ENCODE results near the gene CACNA1C. TPM values are rescaled to one million over a fixed set of nuclear protein-coding genes. Genes with fewer than 3 reads are reported as not detected.

CACNA1C gene
- polyA plus RNA-seq, 5 donors = 10.1 to 15.2 (median 10.7) TPM

DNA sequence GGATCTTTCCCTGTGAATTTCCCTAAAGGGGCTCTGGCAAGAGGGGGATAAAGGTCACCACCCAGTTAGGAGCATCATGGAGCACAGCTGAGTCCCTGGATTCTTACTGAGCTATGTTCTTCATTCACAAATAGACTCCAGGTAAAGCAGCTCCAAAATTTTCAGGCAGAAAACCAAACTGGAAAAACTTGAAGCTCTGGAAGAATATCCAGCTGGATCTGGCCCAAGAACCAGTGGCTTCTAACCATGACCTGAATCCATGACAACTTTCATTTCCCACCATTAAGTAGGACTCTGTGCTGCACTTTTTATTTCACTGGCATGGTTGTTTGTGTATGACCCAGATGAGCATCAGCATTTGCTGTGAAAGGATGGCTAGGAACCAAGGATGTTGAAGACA lies 561.6 kb downstream of the CACNA1C start:
- DNase-seq = no peak

DNA sequence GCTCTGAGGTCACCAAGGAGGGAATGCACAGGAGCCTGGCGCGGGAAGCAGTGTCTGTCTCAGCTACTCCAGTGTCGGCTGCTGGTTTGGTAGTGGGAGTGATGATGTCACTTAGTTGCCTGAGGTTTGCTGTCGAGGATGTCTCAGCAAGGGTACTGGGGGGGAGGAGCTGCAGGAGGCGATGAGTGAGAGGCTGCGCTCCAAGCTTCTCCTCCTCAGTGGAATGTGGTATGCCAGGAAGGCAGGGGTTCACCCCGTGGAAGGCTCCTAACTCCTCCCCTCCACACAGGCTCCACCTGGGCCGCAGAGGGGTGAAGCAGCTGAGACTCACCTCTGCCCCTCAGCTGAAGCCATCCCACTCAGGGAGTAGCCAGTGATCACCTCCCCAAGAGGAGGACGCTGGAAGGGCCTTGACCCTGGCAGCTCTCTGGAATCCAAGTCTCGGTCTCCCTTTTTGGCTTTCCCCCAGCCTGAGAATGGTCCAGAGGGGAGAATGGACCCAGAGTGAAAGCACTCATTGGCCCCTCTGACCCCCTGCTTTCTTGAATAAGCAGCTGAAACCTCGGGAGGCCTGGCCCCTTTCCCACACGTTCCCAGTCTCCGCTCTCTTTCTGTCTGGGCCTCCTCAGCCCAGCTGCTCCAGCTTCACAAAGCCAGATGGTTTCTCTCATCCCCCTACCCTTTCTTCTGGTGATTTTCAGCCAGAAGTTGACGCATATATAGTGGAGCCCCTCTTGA lies 563.0 kb downstream of the CACNA1C start:
- peak; percentile 86 to 88 for DNase-seq

DNA sequence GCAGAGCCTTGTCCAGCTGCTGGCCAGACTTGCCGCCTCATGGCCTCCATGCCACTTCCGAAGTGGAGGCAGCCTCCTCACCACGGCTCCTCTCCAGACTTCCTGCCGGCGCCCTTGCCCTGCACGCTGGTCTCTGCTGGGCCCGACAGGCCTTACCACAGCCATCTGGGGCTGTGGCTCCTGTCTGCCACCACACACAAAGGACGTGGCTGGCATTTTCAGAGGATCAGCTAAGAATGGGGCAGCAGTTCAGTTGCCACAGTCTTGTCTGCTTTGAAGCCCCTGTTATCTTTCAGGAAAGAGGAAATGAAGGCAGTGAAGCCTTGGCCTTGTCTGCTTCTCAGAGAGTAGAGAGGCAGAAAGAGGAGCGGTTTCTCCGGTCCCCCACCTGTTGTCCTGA lies 564.0 kb downstream of the CACNA1C start:
- no peak for DNase-seq

DNA sequence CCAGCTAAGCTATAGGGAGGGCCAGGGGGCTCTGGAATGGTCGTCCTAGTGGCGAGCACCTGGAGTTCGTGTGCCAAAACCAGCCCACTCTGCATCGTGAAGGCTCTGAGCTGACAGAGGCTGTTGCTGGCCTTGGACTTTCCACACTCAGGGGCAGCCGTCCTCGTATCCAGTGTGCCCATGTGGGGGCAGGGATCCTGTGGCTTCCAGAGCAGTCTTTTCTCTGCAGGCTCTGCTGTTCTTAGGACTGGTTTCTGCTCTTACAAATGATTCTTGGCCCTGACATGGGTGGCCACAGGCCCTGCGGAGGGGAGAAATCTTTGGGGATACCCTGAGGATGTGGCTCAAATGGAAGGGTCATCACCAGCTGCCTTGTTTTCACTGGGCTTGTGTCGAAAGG lies 564.6 kb downstream of the CACNA1C start:
- no peak for DNase-seq

DNA sequence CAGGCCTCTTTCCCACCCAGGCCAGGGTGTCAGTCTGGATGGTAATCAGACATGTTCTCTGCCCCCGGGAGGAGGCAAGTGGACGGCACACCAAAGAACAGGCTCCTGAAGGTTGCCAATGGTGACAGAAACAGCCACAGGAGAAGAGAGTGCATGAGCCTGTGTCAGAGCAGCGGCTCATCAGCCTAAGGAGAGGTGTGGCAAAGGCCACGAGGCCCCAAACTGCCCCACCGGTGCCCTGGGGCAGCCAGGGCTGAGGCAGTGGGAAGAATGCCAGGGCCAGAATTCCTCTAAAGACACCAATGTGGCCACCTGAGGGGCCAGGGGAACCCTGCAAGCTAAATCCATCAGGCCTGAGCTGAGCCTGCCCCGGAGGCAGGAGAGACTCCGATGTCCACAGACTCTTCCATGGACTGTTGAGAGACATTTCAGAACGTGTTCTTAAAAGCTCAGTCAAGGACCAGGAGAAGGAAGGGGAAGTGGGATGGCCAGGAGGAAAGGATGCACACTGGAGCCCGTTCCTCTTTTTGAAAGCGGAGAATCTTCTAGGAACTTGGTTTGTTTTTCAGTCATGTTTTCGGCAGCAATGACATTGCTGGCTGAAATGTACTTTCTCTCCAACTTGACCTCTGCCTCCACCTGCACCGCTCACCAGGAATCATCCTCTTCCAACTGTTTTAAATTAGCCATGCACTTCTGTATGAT lies 565.7 kb downstream of the CACNA1C start:
- DNase-seq = no peak

DNA sequence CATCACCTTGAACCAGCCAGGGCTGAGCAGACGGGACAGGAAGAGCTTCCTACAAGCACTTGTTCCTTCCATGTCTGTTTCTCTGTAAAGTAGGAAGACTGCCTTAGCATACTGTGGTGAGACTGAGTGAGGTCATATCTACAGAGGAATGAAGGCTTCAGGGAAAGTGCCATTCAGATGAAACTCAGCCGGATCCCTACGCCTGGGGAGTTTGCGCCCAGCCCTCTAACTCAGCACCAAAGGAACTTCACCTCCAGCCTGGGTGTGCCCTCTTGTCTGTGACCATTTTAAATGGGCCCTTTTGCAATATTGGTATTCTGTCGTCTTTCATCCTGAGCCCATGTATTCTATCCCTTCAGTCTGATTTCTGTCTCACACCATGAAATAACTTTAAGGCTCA lies 566.3 kb downstream of the CACNA1C start:
- no peak for DNase-seq

DNA sequence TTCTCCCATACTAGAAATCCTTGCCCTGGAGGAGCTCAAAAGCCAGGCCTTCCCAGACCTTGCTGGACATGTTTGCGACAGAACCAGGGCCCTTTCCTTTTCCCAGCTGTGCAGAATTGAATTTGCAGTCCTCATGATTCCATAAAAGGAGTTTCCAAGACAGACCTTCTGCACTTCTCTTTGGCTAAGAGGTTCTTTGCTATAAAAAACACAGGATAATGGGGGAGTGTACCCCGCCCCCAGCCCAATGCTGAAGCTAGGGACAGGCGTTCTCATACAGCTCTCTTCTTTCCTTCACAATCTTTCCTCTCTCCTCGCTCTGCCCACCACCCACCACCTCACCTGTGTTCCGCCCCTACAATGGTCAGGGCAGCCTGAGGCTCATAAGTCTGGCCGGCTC lies 569.7 kb downstream of the CACNA1C start:
- no peak for DNase-seq

DNA sequence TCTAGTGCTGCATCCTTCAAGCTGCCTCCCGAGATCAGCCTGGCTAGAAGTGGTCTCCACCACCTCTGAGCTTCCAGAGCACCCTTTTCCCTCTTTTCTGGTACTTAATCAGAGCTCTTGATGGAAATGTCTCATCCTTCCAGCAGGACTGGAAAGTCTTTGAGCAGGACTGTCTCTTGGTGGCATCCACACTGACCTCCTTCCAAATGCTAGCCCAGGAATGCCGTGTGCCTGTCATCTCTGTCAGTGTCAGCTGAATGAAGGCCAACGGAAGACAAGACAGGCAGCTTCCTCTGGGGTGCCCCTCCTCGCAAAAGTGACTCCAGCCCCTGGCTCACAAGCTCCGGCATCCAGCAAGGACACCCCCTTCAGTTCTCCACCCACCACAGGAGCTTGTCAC lies 570.7 kb downstream of the CACNA1C start:
- no peak for DNase-seq

DNA sequence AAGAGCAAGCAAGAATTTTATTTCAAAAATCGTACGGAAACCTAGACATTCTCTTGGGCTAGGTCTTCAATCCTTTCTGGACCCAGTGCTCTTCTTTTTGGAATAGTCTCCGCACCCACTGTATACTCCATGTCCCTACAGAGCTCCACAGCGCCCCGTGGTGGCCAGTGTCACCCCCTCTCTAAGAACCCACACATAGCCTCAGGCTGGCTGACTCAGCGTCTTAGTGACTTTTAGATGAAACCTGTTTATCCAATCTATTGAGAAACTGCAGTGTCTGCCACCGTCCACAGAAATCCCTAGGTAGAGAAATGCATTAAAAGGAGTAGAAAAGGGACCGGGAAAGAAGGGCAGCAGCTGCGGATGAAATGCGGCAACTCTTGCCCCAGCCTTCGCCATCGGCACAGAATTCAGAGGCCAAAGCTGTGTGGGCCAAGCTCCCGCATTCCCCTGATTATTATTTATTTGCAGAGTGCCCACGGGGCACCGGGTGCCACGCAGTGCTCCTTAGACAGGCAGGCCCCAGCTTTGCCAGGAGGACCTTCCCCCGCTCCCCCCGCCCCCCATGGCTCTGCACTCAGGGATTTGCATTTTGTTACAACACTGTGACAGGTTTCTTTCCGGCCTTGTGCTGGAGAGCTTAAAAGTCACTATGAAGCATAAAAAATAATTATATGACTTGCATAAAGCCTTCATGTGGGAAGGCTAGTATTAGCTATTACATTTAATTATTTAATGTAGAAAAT lies 571.9 kb downstream of the CACNA1C start:
- no peak for DNase-seq

DNA sequence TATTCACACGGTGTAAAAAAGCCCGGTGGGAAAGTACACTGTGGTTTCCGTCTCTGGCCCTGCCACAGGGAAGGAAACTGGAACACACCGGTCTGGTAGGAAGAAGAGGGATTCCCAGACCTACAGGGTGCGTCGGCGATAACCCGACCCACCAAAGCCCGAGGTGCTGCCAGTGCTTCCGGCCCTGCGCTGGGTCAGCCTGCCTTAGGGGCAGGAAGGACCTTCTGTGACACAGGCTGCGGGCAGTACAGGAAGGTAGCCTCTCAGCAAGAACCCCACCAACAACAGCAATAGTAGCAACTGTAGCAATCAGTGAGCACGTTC lies 572.5 kb downstream of the CACNA1C start:
- DNase-seq = no peak

DNA sequence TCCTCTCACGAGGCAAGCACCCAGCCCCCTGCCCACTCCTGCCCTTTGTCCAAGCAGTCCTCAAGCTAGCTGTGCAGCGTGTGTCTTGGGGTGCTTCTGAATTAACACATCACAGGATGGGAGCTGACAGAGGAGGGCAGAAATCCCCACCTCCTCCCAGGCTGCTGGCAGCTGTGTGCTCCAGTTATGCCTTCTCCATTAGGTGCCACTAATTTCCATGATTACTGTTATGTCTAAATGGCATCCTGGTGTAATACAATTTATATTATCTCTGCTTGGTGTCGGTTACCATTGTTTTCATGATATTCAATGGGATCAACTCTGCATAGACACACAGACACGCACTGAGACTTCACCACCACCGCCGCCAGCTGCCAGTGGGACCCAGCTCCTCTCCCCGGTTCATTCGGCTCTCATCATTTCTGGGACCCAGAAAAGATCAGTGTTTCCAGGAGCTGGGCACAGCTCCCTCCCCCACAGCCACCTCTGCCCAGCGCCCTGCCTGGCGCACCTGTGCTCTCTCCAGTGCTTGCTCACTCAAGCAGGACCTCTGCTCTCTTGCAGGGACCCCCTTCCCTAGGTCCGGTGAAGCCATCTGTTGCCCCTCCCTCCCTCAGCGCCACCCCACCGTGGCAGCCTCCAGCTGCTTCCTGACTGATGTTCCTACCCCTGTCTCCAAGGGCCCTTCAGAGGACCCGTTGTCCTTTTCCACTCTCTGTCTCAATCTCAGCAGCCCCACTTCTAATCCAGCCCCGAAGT lies 574.5 kb downstream of the CACNA1C start:
- no peak for DNase-seq

DNA sequence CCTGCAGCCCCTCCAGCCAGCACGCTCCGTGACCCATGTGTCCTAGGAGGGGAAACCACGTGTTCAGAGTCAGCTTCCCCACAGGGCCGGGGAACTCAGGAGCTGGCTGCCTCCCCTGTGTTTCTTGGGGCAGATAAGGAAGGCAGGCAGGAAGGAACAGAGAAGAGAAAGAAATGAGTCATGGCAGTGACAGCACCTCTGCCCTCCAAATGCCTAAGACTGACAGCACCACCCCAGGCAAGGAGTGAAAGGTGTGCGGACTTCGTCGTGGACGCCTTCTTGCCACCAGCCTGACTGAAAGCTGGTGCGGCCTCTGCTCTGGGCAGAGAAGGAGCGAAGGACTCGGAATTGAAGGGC lies 575.0 kb downstream of the CACNA1C start:
- DNase-seq = no peak

DNA sequence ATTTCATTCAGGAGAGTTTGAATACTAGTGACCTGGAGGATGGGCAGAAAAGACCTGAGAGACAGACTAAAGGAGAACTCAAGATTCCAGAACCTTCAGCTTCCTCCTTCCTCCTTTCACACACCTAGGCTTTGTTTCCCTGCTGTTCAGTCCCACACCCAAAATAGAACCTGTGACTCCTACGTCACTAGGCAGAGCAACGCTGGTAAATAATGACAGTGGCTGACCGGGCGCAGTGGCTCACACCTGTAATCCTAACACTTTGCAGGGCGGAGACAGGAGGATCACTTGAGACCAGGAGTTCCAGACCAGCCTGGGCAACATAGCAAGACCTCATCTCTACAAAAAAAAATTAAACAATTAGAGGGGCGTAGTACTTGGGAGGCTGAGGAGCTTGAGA lies 575.6 kb downstream of the CACNA1C start:
- DNase-seq = no peak

DNA sequence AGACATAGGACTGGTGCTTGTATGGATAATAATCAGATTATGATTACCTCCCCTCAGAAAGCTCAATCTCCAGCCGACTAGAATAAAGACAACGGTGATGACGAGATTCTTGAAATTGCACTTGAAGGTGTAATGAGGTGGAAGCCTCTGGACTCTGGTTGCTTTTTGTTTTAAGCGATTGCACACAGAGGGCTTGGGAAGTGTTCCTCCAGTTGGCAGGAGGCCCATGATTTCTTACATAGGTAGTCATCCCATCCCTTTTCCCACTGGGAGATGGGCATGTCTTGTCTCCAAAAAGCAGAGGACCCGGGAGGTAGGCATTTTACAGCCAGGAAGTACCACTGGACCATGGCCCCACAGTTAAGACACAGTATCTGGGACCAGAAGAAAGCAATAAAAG lies 576.3 kb downstream of the CACNA1C start:
- DNase-seq = no peak

DNA sequence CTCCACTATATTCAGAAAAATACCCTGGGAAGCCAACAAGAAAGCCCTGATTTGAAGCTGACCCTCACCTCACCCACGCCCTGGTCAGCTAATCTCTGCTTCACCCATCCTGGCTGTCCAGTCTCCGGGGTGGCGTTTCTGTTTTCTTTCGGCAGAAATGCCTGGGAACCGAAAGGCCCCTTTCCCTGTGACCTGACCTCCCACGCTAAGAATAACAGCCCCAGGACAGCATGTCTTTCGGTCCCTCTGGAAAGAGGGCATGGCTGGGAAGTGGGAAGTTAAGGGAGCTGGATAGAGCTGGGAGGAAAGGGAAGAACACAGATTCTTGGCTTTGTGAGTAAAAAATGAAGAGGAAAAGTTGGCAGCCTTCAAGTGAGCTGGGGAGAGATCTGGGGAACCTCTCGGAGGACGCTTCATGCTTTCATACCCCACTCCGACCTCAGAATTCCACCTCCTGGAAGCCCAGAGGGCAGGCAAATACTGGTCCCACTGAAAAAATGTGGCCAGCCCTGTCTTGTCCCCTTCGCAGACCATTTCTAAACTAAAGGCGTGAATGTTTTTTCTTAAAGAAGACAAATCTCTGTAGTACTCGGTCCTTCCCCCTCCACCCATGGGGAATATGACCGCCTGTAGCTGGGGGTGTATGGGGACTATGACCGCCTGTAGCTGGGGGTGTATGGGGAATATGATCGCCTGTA lies 579.0 kb downstream of the CACNA1C start:
- DNase-seq = no peak

DNA sequence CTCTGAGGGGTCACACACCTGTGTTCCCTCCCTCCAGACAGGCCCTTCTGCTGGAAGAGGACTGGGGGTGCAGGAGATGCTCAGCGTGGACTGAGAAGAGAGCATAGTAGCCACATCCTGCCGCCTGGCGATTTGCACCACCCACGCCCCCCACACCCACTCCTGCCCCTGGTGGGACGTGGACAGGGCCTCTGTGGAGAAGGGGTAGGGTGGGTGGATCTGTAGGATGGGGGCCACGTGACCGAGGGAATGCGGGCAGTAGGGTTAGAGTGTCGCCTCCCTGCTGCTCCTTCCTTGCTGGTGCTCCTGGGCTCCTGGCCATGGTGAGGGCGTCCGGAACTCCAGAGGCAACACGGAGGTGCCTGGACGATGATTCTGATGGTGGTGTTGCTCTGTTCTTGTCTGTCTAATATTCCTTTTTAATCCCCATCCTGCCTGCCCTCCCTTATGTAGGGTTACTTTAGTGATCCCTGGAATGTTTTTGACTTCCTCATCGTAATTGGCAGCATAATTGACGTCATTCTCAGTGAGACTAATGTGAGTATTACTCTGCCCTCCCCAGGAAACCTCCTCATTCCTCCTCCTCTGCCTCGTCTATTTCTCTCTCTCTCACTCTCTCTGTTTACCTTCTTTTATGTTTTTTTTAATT lies 580.5 kb downstream of the CACNA1C start:
- DNase-seq = no peak

DNA sequence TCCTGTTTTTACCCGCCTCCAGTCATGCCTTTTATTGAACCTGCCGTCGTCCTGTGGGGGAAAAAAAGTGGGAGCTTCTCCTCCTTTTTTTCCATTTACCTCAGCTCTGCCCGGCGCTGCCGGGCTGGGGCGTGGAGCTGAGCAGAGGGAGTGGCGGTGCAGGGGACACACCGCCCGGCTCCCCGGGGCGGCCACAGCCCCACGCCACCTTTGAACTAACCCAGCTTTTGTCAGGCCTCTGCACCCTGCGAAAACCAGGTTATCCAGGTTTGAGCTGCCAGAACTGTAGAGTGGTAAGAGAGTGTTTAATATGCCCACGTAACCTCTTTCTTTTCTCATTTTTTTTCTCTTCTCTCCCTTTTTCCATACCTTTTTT lies 581.0 kb downstream of the CACNA1C start:
- DNase-seq = no peak

DNA sequence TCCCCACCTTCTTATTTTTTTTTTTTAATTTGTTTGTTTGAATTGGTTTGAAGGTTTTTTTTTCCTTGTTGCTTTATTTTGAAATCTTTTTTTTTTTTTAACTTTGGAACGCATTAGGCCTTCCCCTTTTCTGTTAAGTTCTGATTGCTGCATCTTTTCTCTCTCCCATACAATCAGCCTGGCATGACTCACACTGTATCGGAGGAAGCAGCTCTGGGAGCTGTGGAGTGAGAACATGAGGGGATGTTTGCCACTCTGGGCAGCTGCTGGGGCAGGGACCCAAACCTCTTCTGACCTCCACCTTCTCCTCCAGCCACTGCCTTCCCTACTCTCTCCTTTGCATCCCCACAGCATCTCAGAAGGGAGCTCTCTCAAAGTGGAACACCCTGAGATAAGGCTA lies 581.7 kb downstream of the CACNA1C start:
- no peak for DNase-seq

DNA sequence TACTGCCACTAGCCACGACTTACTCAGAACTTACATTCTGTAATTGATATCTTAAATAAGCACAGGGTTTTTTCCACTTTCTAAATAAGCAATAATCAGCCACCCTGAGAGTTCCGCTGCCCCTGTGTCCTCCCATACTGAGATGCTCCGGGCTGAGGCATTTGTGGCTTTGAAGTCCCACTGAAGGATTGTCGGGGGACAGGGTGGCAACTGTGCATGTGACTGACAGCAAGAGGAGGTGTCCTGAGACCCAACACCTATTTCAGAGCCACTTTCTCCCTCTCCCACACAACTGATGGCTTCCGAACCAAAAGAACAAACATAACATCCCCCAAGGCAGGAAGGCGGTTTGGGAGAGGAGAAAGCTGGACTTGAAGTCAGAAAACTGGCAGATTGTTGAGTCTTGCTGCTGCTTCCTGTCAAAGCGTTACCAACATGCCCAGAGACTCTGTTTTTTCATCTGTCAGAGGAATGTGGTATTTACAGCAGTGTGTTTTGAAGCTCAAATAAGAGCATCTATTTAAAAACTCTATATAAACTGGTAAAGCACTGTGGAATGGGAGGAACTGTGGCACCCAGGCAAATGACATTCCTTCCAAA lies 584.1 kb downstream of the CACNA1C start:
- DNase-seq = no peak

DNA sequence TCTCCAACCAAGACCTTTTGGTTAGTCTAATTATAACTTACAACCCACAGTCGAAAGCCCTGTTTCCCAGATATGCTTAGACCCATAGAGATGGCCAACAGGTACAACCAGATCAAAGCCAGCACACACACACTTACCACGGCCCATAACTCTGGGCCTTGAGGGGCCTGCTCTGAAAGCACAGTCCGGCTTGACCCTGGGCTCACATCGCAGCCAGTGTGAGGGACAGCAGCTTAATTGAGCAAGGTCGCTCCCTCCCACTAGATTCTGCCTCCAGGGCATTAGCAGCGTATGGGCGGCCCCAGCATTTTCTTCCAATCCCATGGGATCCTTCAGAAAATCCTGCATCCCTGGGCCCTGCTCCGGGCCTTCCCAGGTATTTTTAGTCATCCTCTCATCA lies 584.6 kb downstream of the CACNA1C start:
- no peak for DNase-seq
